Colonic mucosa (tissue), 4 donors: ENCODE data around the gene GALNT5. TPM values are rescaled to one million over a fixed set of nuclear protein-coding genes. Genes with fewer than 3 reads are reported as not detected.
A peak's percentile ranks its signal among the peaks of the same experiment; 100 is the strongest.

ENCODE experiments used
- DNase-seq: peaks from one replicate; pipeline ENCODE4 v3.0.0-alpha.2; 2020
- H3K27ac ChIP-seq: fragments of 200-600 bp; one replicate; pipeline ENCODE4 v1.8.0; 2021
- H3K27me3 ChIP-seq: fragments of 200-600 bp; one replicate; pipeline ENCODE4 v1.8.0; 2021
- H3K36me3 ChIP-seq: fragments of 200-600 bp; one replicate; pipeline ENCODE4 v1.8.0; 2021
- H3K4me1 ChIP-seq: fragments of 200-600 bp; one replicate; pipeline ENCODE4 v1.8.0; 2021; ENCODE audit warnings: mild to moderate bottlenecking
- H3K4me3 ChIP-seq: fragments of 200-600 bp; one replicate; pipeline ENCODE4 v1.8.0; 2021
- H3K9ac ChIP-seq, 2 donors: one replicate each; pipeline ENCODE4 v1.7.0; 2013; ENCODE audit warnings: control low read depth in 2 of 2, low read depth in 2 of 2, low read length in 2 of 2
- H3K9me3 ChIP-seq: fragments of 200-600 bp; one replicate; pipeline ENCODE4 v1.8.0; 2021
- intact Hi-C: fragments of 100-400 bp; cut with DNase I; formaldehyde crosslinking; loops from one replicate; pipeline ENCODE4 v1.14.1; 2022
- total RNA-seq, 2 donors: library from RNA; stranded (reverse); fragmentation: NEBNext Ultra II Directional in 1 of 2; extraction: Animal tissue kit (Norgen Biotek cat#: 25700) in 1 of 2; gene quantifications; one replicate each; pipeline ENCODE4 v1.2.1, GENCODE V29; 2021
- TF ChIP-seq, protein P1 (sequence below): fragments of 200-600 bp; IDR thresholded peaks from one replicate; pipeline ENCODE4 v1.8.0; 2022; ENCODE audit warnings: antibody characterized with exemption, mild to moderate bottlenecking
- donor health status: healthy.
- donor health status: DM: no; HTN: no; CAD: no.
- donor health status: DM: no; HTN: no; CAD: no.

Gene GALNT5
- total RNA-seq, 2 donors from 2014 or later = 52.4 to 56.3 TPM

DNA sequence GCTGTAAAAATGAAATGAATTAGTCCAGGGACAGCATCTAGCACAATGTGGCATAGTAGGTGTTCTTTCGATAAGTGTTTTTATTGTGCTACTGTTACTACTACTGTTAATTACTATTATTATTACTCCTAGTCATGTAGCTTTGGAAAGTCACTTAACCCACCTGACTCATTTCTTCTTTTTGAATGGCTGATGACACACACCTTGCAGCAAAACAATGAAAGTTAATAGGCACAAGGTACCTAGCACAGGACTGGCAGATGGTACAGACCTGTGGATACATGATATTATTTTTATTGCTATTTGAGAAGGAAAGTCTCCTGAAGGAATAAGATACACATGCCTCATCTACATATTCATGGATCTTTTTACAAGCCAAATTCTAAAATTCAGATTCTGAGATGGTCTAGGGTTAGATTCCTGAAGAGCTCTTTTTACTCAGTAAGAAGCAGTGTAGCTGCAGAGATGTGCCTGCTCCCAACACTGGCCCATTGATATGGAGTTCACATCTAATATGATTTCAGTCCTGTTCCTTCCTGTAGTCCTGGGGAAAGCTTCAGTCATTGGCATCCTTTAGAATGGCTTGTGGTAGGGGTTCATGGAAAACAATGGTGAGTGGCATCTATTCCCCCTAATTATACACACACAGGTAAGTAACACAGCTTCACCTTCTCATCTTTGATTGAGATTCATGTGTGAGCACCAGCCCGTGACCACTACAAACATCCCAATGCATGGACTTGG lies 76.0 kb downstream of the GALNT5 start:
- TF ChIP-seq, protein P1, sequence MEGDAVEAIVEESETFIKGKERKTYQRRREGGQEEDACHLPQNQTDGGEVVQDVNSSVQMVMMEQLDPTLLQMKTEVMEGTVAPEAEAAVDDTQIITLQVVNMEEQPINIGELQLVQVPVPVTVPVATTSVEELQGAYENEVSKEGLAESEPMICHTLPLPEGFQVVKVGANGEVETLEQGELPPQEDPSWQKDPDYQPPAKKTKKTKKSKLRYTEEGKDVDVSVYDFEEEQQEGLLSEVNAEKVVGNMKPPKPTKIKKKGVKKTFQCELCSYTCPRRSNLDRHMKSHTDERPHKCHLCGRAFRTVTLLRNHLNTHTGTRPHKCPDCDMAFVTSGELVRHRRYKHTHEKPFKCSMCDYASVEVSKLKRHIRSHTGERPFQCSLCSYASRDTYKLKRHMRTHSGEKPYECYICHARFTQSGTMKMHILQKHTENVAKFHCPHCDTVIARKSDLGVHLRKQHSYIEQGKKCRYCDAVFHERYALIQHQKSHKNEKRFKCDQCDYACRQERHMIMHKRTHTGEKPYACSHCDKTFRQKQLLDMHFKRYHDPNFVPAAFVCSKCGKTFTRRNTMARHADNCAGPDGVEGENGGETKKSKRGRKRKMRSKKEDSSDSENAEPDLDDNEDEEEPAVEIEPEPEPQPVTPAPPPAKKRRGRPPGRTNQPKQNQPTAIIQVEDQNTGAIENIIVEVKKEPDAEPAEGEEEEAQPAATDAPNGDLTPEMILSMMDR = no peak
- H3K4me1 ChIP-seq = no peaks in the 10 kb centered on the region
- H3K9me3 ChIP-seq = no peaks in the 10 kb centered on the region
- H3K27ac ChIP-seq = no peak overlapping the region
- H3K27me3 ChIP-seq = no peaks in the 10 kb centered on the region
- no peaks in the 10 kb centered on the region for H3K36me3 ChIP-seq
- H3K4me3 ChIP-seq = no peak overlapping the region
- no peak for DNase-seq
- intact Hi-C loops = no loop called here
- no peak overlapping the region for H3K9ac ChIP-seq

DNA sequence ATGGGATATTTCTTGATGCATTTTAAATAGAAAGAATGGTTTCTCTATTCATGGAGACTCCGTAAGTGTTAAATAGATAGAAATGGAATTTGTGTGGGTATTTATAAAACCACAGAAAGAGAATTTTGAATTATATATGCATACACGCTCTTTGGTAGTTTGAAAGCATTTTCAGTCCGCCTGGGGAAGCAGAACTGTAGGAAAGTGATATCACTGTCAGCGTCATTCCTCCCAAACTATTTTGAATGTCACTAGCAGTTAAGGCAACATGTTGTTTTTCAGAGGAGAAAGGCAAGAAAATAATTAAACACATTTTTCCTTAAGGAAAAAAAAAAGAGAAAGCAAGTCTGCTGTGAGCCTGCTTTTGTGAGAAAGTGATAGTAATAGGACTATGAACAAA lies 76.8 kb downstream of the GALNT5 start:
- intact Hi-C loops = no loop called here

DNA sequence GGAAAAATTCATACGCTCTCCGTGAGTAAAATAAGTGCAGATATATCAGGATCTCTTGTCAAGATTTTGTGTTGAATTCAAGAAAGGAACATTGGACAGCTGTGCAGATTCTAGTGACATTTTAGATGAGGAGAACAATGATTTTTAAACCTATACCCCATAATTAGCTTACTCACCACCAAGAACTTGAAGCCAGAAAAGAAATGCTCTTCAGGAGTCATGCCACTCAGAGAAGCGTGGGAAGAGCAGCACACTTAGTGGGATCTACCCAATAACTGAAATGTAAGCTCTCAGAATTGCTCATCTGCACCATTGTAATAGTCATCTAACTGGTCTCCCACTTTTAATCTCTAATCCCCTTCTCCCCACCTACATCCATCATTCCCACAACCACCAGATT lies 77.3 kb downstream of the GALNT5 start:
- TF ChIP-seq, protein P1 = no peak
- DNase-seq = no peak
- Histone ChIP-seq H3K27me3 (no peaks in the 10 kb centered on the region), H3K27ac (no peak overlapping the region), H3K36me3 (no peaks in the 10 kb centered on the region), H3K4me1 (no peaks in the 10 kb centered on the region), H3K4me3 (no peak overlapping the region), H3K9me3 (no peaks in the 10 kb centered on the region), H3K9ac (no peak overlapping the region)
- intact Hi-C loops = loop anchor here (5.0 kb wide), 1 partner anchor 158 kb away; no protein-coding TSS in a partner anchor

More for the DNA sequence above, 76.8 kb downstream of the GALNT5 start:
- Histone ChIP-seq H3K4me1 (no peaks in the 10 kb centered on the region), H3K36me3 (no peaks in the 10 kb centered on the region), H3K4me3 (no peak overlapping the region), H3K9me3 (no peaks in the 10 kb centered on the region), H3K27me3 (no peaks in the 10 kb centered on the region), H3K9ac (no peak overlapping the region), H3K27ac (no peak overlapping the region)
- DNase-seq = no peak
- TF ChIP-seq, protein P1 = no peak

DNA sequence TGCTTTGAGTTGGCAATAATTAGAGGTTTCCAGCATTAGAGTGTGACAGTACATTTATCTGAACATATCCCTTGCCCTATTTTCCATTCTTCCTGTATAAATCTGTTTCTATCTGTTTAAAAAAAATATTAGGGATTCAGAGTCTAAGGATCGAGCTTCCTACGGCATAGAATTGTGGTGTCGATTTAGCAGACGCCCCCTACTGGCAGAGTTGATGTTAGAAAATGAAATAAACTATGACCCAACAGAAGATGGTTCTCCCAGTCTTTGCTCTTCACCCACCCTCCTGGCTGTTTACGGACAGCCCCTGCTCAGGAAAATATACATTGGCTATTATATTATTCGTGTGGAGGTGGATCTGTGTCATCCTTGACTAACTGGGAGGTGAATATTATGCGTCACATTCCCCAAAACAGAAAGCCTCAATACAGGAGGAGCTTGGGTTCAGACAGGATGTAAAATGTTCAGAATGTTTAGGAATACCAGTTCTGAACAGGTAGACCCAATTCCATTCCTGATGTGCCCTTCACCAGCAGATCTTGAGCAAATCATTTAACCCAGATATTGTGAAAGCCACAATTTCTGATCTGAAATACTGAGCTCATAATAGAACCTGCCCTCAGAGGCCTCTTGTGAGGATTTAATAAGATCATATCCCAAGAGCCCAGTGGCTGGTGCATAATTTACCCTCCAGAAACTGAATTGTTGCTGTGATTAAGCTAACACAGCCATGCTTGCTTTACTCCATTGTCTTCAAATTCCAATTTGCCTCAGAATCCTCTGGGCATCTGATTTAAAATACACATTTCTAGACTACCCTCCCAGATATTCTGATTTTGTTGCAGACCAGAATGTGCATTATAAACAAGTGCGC lies 78.9 kb downstream of the GALNT5 start:
- Histone ChIP-seq H3K9me3 (no peaks in the 10 kb centered on the region), H3K27ac (no peak overlapping the region), H3K36me3 (no peaks in the 10 kb centered on the region), H3K4me3 (no peak overlapping the region), H3K27me3 (no peaks in the 10 kb centered on the region), H3K9ac (no peak overlapping the region), H3K4me1 (no peaks in the 10 kb centered on the region)
- DNase-seq = peak; percentile 36
- TF ChIP-seq, protein P1 = peak; percentile 67
- intact Hi-C loops = loop anchor here (5.0 kb wide), 1 partner anchor 156 kb away; no protein-coding TSS in a partner anchor

DNA sequence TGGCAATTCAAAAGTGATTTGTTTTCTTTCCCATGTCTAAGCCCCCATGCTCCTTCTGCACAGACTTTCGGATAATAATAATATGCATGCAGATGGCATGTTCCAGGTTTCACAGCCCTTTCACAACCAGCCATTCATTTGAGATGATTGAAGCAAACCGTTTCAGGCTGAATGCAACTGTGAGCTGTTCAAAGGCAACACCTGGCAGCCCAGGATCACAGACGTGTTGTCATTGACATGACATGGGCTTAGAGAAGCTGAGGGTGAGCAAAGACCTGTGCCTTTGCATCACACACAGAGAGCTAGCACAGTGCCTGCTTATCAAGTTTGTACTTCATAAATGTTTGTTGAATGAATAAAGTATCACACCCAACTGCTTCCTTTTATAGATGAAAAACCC lies 80.5 kb downstream of the GALNT5 start:
- TF ChIP-seq, protein P1 = no peak
- no peak overlapping the region for H3K4me3 ChIP-seq
- no peaks in the 10 kb centered on the region for H3K27me3 ChIP-seq
- H3K4me1 ChIP-seq = no peaks in the 10 kb centered on the region
- no peaks in the 10 kb centered on the region for H3K9me3 ChIP-seq
- intact Hi-C loops = loop anchor here (5.0 kb wide), 1 partner anchor 154 kb away; no protein-coding TSS in a partner anchor
- DNase-seq = no peak
- H3K36me3 ChIP-seq = no peaks in the 10 kb centered on the region
- H3K9ac ChIP-seq = no peak overlapping the region
- H3K27ac ChIP-seq = no peak overlapping the region
